AG10803 (cell line): ENCODE measurements around the gene SFMBT2.
A peak's percentile ranks its signal among the peaks of the same experiment; 100 is the strongest.

Experiments
- DNase-seq: peaks from one replicate; pipeline ENCODE4 v3.0.0; 2010; ENCODE audit warnings: low read depth
- H3K4me3 ChIP-seq: 2 replicates; pipeline ENCODE4 v1.5.1; 2011; ENCODE audit warnings: mild to moderate bottlenecking, low read length, control low read depth
- CTCF ChIP-seq: conservative IDR thresholded peaks from 2 replicates; pipeline ENCODE4 v1.5.1; 2011; ENCODE audit warnings: mild to moderate bottlenecking, low read length, control low read depth, inconsistent platforms

SFMBT2 gene

GRCh38 chr10:7410862-7411670 is at the start of gene SFMBT2:
TSS of gene SFMBT2 (minus strand) at chr10:7411034. CDS start at chr10:7381898, 29,136 bp downstream.
- DNase-seq: peak; percentile 43
- peak within 1 kb of the TSS; percentile 54 for H3K4me3 ChIP-seq
- no peak for TF ChIP-seq CTCF

DNA sequence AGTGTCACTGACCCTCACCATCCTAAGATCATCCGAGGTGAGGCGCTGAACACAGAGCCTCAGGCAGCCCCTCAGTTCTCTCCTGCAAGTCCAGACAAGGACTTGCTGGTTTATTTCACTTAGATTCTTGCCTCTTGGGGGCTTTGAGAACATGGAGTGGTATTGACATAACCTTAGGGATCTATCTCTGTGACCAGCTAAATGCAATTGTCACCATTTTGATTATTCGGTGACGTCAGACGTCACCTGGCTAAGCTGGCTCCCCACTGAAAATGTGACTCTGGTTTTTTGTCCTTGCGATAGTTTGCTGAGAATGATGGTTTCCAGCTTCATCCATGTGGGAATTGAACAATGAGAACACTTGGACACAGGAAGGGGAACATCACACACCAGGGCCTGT is 49.2 kb upstream of the SFMBT2 start:
- DNase-seq: no peak
- no peak for TF ChIP-seq CTCF
- H3K4me3 ChIP-seq: no peak overlapping the region

GRCh38 chr10:7458556-7458955 is 47.7 kb upstream of the SFMBT2 start:
- H3K4me3 ChIP-seq: no peak overlapping the region
- TF ChIP-seq CTCF: no peak
- DNase-seq: peak; percentile 8

DNA sequence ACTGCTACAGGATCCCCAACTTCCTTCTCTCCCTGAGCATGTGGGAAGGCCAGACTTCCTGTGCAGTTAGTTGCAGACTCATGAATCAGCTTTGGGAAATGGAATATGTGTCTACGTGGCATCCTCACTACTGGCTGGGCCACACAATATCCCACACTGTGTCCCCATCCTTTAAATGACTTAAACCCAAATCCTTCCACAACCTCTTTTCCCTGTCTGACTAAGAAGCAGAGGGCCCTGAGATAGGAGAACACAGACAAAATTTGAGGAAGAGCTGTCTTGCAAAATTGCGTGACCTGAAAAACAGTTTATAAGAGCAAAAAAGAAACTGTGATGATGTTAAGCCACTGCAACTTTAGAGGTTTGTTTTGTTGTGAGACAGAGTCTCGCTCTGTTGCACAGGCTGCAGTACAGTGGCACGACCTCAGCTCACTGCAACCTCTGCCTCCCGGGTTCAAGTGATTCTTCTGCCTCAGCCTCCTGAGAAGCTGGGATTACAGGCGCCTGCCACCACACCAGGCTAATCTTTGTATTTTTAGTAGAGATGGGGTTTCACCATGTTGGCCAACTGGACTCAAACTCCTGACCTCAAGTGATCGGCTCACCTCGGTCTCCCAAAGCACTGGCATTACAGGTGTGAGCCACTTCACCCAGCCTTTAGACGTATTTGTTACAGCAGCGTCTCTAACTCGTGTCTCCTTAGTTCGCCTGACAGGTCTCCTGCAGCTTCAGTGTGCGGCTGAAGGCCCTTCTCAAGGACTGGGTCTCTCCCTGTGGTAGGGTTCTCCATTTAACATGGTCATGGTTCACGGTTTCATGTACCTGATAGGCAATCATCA is 46.9 kb upstream of the SFMBT2 start:
- DNase-seq: no peak
- H3K4me3 ChIP-seq: no peak overlapping the region
- TF ChIP-seq CTCF: no peak

- TF ChIP-seq CTCF: no peak
Observed at GRCh38 chr10:7449063-7449695, 38.3 kb upstream of the SFMBT2 start.

DNA sequence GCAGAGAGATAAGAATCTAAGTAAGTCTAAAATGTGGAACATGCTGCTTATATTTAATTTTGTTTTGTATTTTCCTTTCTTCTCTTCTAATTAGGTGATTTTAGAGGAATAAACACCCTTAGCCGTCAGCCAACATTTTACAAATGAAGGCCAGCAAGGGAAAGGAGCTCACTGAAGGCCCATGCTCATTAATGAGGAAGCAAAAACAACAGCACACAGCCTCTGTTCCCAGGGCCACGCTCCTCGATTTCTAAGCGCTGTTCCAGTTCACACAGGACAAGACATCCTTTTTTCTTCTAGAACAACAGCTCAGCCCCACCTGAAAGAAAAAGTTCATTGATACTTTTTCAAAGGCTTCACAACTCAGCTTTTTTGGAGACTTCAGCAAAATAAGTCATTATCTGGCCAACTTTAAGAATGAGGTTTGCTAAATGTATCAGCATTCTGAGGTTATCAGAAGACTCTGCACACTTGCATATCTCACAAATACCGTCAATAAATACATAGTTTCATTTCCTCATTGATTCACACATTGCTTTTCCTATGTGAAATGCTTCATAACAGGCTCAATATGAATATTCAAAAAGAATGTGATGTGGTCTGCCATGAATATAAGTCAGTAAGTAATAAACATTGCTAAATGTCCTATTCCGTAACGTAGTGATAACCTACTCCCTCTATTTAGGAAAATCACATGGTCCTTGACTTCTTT is 34.8 kb upstream of the SFMBT2 start:
- DNase-seq: no peak
- TF ChIP-seq CTCF: no peak
- no peak overlapping the region for H3K4me3 ChIP-seq

More at GRCh38 chr10:7449063-7449695, 38.3 kb upstream of the SFMBT2 start:
- no peak for DNase-seq
- no peak overlapping the region for H3K4me3 ChIP-seq
